Mucosa of descending colon (tissue), 3 donors: ENCODE data around the gene PLIN5. TPM values are rescaled to one million over a fixed set of nuclear protein-coding genes. Genes with fewer than 3 reads are reported as not detected.

Experiments used
- ATAC-seq: fragments of 200-7000 bp; cut with Tn5 transposase; one replicate; pipeline ENCODE4 v1.9.1; 2020; ENCODE audit warnings: mild to moderate bottlenecking, moderate library complexity
- DNase-seq, 3 donors: peaks; one replicate each; pipeline ENCODE4 v3.0.0-alpha.2; 2020
- H3K36me3 ChIP-seq: fragments of 200-600 bp; one replicate; pipeline ENCODE4 v1.8.0; 2021; ENCODE audit warnings: low read depth, mild to moderate bottlenecking
- H3K4me1 ChIP-seq: fragments of 200-600 bp; one replicate; pipeline ENCODE4 v1.8.0; 2021; ENCODE audit warnings: low read depth, mild to moderate bottlenecking
- H3K4me3 ChIP-seq: fragments of 200-600 bp; one replicate; pipeline ENCODE4 v1.8.0; 2021; ENCODE audit warnings: mild to moderate bottlenecking
- H3K9me3 ChIP-seq: fragments of 200-600 bp; one replicate; pipeline ENCODE4 v1.8.0; 2021; ENCODE audit warnings: mild to moderate bottlenecking
- CTCF ChIP-seq: fragments of 200-600 bp; IDR thresholded peaks from one replicate; pipeline ENCODE4 v1.8.0; 2022; ENCODE audit warnings: antibody characterized with exemption, mild to moderate bottlenecking
- intact Hi-C, 2 donors: fragments of 100-400 bp; cut with DNase I in 1 of 2; cut with micrococcal nuclease in 1 of 2; formaldehyde crosslinking; loops; one replicate each; pipeline versions ENCODE4 v1.11.0 to v1.11.1; 2022; cut with DNase I, micrococcal nuclease
- total RNA-seq, 3 donors: library from RNA; stranded (reverse); fragmentation: NEBNext Ultra II Directional in 2 of 3; extraction: Animal tissue kit (Norgen Biotek cat#: 25700) in 2 of 3; gene quantifications; one replicate each; pipeline versions ENCODE4 v1.2.1 to v1.2.4, GENCODE V29; 2021 to 2023
- donor health status: DM: no; HTN: no; CAD: no; lungs with moderate emphysema.
- donor health status: DM: no; HTN: no; CAD: no.
- donor health status: DM: no; HTN: yes; CAD: no.

Gene PLIN5
- total RNA-seq, 3 donors from 2014 or later = 3.2 to 6.7 (median 4.5) TPM

DNA sequence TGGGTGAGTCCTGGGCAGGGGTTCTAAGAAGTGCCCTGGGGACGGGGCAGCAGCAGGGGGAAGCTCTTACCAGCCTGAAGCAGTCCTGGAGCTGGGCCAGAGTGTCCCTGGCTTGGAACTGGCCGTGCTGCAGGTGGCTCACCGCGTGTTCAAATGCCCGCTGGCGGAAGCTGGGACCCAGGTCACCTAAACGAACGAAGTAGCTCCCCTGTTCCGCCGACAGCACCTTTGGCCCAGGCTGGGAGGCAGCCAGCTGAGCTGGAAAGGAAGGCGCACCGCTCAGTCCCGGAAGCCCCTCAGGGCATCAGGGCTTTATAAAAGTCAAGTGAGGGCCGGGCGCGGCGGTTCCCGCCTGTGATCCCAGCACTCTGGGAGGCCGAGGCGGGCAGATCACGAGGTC, 26.3 kb downstream of the PLIN5 start:
- no peak for DNase-seq
- no peaks in the 10 kb centered on the region for H3K36me3 ChIP-seq
- ATAC-seq = no peak

GRCh38 chr19:4507804-4508203, 27.2 kb downstream of the PLIN5 start:
- no peak for TF ChIP-seq CTCF
- H3K4me1 ChIP-seq = no peaks in the 10 kb centered on the region
- H3K36me3 ChIP-seq = no peaks in the 10 kb centered on the region
- DNase-seq (no peak), ATAC-seq (no peak)
- H3K4me3 ChIP-seq = no peak overlapping the region
- intact Hi-C loops = no loop called here
- no peaks in the 10 kb centered on the region for H3K9me3 ChIP-seq

More for the DNA sequence above, 26.3 kb downstream of the PLIN5 start:
- TF ChIP-seq CTCF = no peak
- intact Hi-C loops = no loop called here
- Histone ChIP-seq H3K4me1 (no peaks in the 10 kb centered on the region), H3K9me3 (no peaks in the 10 kb centered on the region), H3K4me3 (no peak overlapping the region)

DNA sequence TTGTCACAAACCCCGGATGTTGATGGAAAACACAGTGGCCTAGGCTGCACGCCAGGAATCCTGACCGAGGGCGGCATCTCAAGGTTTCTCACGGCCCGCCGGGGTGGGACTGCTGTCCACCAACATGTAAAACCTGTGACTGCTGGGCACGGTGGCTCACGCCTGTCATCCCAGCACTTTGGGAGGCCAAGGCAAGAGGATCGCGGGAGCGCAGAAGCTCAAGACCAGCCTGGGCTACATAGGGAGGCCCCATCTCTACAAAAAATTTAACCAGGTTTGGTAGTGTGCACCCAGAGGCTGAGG, 27.9 kb downstream of the PLIN5 start:
- Histone ChIP-seq H3K9me3 (no peaks in the 10 kb centered on the region), H3K36me3 (no peaks in the 10 kb centered on the region), H3K4me1 (no peaks in the 10 kb centered on the region), H3K4me3 (no peak overlapping the region)
- DNase-seq = no peak
- intact Hi-C loops = no loop called here
- no peak for ATAC-seq
- TF ChIP-seq CTCF = no peak

DNA sequence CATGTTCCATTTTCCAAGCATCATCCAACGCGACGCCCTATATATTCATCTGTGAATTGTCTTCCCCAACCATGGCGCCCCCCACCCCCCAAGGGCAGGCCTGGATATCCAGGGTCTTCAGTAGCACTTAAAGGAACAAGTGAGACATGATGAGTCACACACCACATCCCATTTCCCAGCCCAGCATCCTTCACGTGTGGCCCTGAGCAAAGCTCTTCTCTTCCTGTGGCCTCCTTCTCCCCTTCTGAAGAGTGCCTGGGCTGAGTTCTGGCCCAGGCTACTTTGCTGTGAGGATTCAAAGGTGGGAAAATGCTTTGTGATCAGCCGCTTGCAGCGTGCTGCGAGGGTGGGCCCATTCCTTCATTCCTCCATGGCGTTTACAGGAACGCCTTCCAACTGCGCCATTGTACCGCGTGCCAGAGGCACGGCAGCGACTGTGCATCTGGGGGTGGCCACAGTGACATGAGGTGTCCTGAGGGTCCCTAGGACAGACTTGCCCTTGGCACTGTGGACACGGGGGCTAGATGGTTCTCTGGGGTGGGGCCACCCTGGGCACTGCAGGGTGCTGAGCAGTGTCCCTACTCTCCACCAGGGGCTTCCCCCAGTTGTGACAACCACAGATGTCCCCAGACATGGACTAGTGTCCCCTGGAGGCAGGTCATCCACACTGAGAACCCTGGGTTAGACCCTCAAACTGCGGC, 28.4 kb downstream of the PLIN5 start:
- ATAC-seq (no peak), DNase-seq (no peak)
- TF ChIP-seq CTCF = no peak
- intact Hi-C loops = no loop called here
- no peaks in the 10 kb centered on the region for H3K9me3 ChIP-seq
- no peaks in the 10 kb centered on the region for H3K36me3 ChIP-seq
- H3K4me3 ChIP-seq = no peak overlapping the region
- no peaks in the 10 kb centered on the region for H3K4me1 ChIP-seq

DNA sequence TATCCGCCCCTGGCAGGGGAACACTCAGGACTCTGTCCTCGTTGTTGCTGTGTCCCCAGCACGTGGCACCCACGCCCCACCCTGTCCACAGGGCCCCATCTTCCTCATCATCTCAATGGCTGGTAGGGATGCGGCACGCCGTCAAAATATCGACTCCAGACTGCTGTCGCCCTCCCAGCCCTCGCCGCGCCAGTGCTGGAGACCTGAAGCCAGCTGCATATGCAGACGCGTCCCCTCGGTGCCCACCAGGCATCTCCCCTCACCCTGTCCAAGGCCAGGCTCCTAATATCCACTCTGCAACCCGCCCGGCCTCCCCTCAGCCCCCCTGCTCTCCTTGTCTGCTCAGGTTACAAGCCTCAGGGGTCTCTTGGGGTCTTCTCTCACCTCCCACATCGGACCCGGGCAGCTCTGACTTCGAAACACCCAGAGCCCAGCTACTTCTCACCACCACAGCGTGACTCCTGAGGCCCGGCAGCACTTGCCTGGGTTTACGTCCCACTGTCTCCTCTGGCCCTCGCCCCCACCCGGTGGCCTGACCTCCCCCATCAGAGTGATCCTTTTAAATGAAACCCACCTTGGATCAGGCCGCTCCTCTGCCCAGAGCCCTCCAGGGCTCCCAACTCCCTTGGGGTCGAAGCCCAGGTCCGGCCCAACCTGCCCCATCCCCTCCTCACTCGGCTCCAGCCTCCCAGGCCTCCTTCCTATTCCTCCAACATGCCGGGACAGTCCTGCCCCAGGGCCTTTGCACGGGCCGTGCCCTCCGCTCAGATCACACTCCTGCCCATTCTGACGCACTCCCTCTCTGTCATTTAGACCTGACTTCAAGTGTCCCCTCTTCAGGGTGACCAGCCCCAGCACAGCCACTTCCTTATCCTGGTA, 29.2 kb downstream of the PLIN5 start:
- ATAC-seq = no peak

More for the DNA sequence above, 29.2 kb downstream of the PLIN5 start:
- H3K4me3 ChIP-seq = no peak overlapping the region
- TF ChIP-seq CTCF = no peak
- DNase-seq = no peak
- no peaks in the 10 kb centered on the region for H3K9me3 ChIP-seq
- intact Hi-C loops = no loop called here
- H3K36me3 ChIP-seq = no peaks in the 10 kb centered on the region
- H3K4me1 ChIP-seq = no peaks in the 10 kb centered on the region
